NCI-H1048 (cell line): Measurements from ENCODE around the gene TXNDC5.

Experiments used
- DNase-seq: peaks from one replicate; lab custom pipeline; 2025; lab: John Stamatoyannopoulos, UW

The TXNDC5 gene

GRCh38 chr6:7851780-7852179 lies 58.8 kb downstream of the TXNDC5 start:
- no peak for DNase-seq

- no peak for DNase-seq
These were observed 62.4 kb downstream of the TXNDC5 start for GRCh38 chr6:7848229-7848628.

GRCh38 chr6:7846966-7847818 lies 63.4 kb downstream of the TXNDC5 start:
- DNase-seq, result no peak

GRCh38 chr6:7841781-7842468 lies 68.7 kb downstream of the TXNDC5 start:
- no peak for DNase-seq

- no peak for DNase-seq
These were observed 74.1 kb downstream of the TXNDC5 start for GRCh38 chr6:7836371-7837026.

- no peak for DNase-seq
These were observed 76.9 kb downstream of the TXNDC5 start for GRCh38 chr6:7833751-7834070.

GRCh38 chr6:7832904-7833750 lies 77.5 kb downstream of the TXNDC5 start:
- DNase-seq, result no peak
